ENCODE data around the gene VAPB. TPM values are rescaled to one million over a fixed set of nuclear protein-coding genes. Genes with fewer than 3 reads are reported as not detected.

VAPB gene
- total RNA-seq, 1 donor: 17.2 TPM

GRCh38 chr20:58479726-58480440, 90.9 kb downstream of the VAPB start:
- no peak for TF ChIP-seq CTCF (IDR thresholded peaks at IDR 0.05; ENCODE audit: insufficient read depth, low read length)
- no peak overlapping the region for H3K4me3 ChIP-seq (ENCODE audit: low read depth, low read length)
- no peak for DNase-seq (ENCODE audit: low read depth)

DNA sequence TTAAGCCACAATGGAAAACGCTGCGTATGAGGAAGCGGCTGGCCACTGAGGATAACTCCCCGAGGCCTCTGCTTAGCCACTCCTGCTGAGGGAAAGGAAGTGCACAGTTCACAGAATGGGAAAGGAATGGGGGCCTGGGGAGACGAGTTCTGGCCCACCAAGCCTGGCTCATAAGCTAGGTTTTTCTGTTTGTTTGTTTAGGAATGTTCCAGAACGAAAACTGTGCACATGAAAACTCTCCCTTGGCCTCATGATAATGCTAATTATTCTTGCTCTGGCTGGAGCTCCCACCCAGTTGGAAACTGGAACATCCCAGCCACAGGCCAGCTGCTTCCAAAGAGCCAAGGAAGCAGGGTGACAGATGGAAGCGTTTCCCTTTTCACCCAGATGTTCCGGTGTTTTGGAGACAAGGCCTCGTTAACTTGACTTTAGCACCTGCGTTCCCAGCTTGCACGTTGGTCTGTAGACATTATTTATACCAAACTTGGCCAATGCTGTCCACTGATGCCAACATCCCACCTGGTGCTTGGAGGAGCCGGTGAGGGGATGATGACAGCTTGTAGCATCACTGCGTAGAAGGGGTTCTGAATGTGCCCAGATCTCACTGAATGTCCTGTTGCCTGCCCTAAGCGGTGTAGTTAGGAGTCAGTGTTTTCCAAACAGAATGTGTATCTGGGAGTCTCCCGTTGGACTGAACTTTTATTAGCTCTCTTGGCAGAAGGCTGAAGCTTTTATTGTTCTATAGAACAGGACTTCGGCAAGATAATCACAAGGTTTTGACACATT, 91.7 kb downstream of the VAPB start:
- no peak for DNase-seq (ENCODE audit: low read depth)
- no peak overlapping the region for H3K4me3 ChIP-seq (ENCODE audit: low read depth, low read length)
- no peak for TF ChIP-seq CTCF (IDR thresholded peaks at IDR 0.05; ENCODE audit: insufficient read depth, low read length)

DNA sequence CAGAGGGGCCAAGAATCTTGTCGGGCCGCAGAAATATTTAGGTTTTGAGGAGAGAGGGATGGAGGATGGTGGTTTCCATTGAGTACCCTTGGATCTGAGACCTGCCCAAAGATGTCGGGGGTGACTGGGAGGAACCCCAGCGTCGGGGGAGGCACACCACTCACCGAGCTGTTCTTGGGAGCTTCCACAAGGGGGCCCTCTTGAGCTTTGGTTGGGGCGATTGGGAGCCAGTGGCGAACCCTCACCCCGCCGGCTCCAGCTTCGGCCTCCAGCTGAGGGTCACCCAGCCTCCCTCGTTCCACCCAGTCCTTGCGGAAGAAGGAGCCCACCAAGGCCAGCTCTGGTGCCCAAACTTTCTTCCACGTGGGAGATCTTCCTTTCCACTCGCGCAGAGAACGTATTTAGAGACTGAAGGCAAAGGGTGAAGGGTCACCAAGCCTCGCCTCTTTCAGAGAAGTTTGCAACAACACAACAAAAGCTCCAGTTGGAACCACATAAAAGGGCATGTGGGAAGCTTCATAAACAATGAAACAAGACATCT, 92.5 kb downstream of the VAPB start:
- H3K4me3 ChIP-seq (ENCODE audit: low read depth, low read length): no peak overlapping the region
- DNase-seq (ENCODE audit: low read depth): peak; percentile 32
- TF ChIP-seq CTCF (IDR thresholded peaks at IDR 0.05; ENCODE audit: insufficient read depth, low read length): peak; percentile 53

- no peak for DNase-seq (ENCODE audit: low read depth)
- H3K4me3 ChIP-seq (ENCODE audit: low read depth, low read length): no peak overlapping the region
- TF ChIP-seq CTCF (IDR thresholded peaks at IDR 0.05; ENCODE audit: insufficient read depth, low read length): no peak
These were observed 93.4 kb downstream of the VAPB start for GRCh38 chr20:58482416-58482815.

DNA sequence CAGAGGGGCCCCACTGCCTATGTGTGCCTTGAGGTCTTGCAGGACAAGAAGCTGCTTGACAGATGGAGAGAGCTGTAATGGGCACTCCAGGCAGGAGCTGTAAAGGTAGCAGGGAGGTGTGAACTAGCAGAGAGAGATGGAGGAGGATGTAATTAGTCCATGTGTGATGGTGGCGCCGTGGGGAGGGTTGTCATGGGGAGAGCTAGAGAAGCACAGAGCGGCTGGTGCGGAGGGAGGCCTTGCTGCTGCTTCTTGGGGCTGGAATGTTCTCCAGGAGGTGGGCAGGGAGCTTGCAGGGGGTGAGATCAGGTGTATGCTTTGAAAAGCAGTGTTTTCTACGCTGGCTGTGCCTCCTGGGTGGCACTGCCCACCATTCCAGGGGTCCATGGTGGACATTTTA, 94.0 kb downstream of the VAPB start:
- no peak overlapping the region for H3K4me3 ChIP-seq (ENCODE audit: low read depth, low read length)
- DNase-seq (ENCODE audit: low read depth): no peak
- TF ChIP-seq CTCF (IDR thresholded peaks at IDR 0.05; ENCODE audit: insufficient read depth, low read length): no peak

- TF ChIP-seq CTCF (IDR thresholded peaks at IDR 0.05; ENCODE audit: insufficient read depth, low read length): no peak
- DNase-seq (ENCODE audit: low read depth): no peak
- no peak overlapping the region for H3K4me3 ChIP-seq (ENCODE audit: low read depth, low read length)
These were observed 94.4 kb downstream of the VAPB start for GRCh38 chr20:58483470-58483869.

All from fibroblast of the aortic adventitia (primary cell).